ENCODE measurements around the gene B3GALT6.

The B3GALT6 gene

DNA sequence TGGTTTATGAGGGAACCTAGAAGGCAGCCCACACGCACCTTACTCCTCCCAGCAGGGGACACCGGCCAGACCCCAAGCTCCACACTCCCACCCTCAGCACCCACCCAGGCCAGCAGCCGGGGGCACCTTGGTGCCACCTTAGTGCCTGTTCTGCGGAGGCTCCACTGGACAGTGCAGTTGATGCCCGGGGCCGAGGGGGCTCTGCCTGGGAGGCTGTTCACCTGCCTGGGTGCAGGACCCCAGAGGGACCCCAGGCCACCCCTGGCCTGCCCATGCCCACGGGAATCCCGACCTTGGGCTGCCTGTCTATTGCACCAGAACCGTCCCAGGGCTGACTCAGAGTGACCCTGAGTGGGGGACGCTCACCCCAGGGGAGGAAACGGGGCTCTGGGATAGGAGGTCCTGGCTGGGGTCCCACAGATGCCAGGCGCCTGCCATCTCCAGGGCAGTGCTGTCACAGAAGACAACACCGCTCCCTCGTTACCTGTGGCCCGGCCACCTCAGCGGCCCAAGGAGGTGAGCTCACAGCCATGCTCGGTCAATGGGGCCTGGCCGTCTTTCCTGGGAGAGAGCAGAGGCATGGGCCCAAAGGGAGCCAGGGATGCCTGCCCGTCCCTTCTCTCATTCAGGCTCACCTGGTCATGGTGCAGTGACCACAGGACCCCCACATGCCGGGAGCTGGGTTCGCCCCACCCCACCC, 48.9 kb downstream of the B3GALT6 start:
- no peak overlapping the region for H3K4me3 ChIP-seq (replicated peaks; ENCODE audit: low read depth, low read length)
- DNase-seq (ENCODE audit: extremely low read depth, insufficient read length) = no peak
- no peaks in the 10 kb centered on the region for H3K27me3 ChIP-seq (replicated peaks; ENCODE audit: control insufficient read depth, insufficient read depth, low read length)
- TF ChIP-seq, protein P1, sequence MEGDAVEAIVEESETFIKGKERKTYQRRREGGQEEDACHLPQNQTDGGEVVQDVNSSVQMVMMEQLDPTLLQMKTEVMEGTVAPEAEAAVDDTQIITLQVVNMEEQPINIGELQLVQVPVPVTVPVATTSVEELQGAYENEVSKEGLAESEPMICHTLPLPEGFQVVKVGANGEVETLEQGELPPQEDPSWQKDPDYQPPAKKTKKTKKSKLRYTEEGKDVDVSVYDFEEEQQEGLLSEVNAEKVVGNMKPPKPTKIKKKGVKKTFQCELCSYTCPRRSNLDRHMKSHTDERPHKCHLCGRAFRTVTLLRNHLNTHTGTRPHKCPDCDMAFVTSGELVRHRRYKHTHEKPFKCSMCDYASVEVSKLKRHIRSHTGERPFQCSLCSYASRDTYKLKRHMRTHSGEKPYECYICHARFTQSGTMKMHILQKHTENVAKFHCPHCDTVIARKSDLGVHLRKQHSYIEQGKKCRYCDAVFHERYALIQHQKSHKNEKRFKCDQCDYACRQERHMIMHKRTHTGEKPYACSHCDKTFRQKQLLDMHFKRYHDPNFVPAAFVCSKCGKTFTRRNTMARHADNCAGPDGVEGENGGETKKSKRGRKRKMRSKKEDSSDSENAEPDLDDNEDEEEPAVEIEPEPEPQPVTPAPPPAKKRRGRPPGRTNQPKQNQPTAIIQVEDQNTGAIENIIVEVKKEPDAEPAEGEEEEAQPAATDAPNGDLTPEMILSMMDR (IDR thresholded peaks at IDR 0.05; ENCODE audit: insufficient read depth, low read length, poor library complexity, severe bottlenecking) = no peak
- no peaks in the 10 kb centered on the region for H3K36me3 ChIP-seq (ENCODE audit: control insufficient read depth, insufficient read depth, low read length)

DNA sequence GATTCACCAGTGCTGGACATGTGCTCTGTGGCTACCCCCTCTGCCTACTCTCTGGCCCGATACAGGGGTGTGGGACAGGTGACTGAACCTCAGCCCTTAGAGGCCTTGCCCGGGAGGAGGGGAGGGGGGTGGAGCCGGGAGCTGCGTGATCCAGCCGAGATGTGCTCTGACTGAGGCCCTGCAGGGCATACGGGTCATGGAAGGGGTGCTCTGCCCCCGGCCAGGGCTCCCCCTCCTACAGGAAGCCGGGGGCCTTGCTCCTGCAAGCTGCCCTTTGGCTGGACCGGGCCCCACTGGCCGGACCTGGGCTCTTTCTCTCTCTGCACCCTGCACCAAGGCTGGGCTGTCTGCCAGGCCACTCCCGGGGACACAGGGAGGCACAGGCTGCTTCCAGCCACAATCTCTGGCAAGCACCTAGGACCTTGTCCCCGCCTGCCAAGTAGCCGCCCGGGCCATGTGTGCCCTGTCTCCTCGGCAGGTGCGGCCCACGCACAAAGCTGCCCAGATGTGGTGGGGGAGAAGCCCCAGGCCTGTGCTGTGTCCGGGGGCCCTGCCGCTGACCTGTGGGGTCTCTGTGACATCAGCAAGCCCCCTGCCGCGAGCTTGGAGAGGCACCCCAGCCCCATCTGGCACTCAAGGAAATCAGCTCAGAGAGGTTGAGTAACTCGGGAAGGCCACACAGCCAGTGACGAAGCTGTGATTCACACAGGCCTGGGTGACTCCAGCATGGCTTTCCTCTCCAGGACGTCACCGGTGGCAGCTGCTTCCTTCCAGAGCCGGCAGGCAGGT, 49.7 kb downstream of the B3GALT6 start:
- TF ChIP-seq, protein P1 (IDR thresholded peaks at IDR 0.05; ENCODE audit: insufficient read depth, low read length, poor library complexity, severe bottlenecking) = no peak

DNA sequence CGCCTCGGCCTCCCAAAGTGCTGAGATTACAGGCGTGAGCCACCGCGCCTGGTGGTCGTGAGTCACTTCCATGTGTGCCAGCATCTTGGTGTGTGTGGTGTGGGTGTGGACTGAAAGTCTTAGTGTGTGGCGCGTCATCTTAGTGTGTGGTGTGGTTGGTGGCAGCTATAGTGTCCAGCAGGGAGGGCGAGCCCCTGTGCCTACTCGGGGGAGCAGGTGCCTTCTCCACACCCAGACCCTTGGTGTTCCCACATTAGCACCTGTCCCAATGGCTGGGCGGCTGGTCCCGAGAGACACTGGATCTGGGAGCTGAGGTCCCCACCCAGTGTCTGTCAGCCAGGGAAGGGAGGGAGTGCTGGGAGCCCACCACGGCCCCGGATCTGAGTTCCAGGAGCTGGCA, 51.0 kb downstream of the B3GALT6 start:
- no peak for DNase-seq (ENCODE audit: extremely low read depth, insufficient read length)
- H3K36me3 ChIP-seq (ENCODE audit: control insufficient read depth, insufficient read depth, low read length) = no peaks in the 10 kb centered on the region
- TF ChIP-seq, protein P1 (IDR thresholded peaks at IDR 0.05; ENCODE audit: insufficient read depth, low read length, poor library complexity, severe bottlenecking) = no peak
- no peaks in the 10 kb centered on the region for H3K27me3 ChIP-seq (replicated peaks; ENCODE audit: control insufficient read depth, insufficient read depth, low read length)
- no peak overlapping the region for H3K4me3 ChIP-seq (replicated peaks; ENCODE audit: low read depth, low read length)

More for the DNA sequence above, 49.7 kb downstream of the B3GALT6 start:
- Histone ChIP-seq H3K4me3 (replicated peaks; ENCODE audit: low read depth, low read length) (no peak overlapping the region), H3K36me3 (ENCODE audit: control insufficient read depth, insufficient read depth, low read length) (no peaks in the 10 kb centered on the region), H3K27me3 (replicated peaks; ENCODE audit: control insufficient read depth, insufficient read depth, low read length) (no peaks in the 10 kb centered on the region)
- no peak for DNase-seq (ENCODE audit: extremely low read depth, insufficient read length)

DNA sequence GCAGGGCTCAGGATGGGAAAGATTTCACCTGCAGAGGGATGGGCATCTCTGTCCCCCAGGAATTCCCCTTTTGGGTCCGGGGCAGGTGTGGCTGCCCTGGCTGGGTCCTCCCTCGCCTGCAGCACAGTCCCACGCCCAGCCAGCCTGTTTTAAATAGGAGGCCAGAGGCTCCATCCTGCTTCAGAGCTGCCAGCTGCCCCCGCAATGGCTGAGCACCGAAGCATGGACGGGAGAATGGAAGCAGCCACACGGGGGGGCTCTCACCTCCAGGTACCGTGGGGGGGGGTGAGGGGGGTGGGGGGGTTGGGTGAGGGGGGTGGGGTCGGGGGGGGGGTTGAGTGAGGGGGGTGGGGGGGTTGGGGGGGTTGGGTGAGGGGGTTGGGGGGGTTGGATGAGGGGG, 51.8 kb downstream of the B3GALT6 start:
- Histone ChIP-seq H3K36me3 (ENCODE audit: control insufficient read depth, insufficient read depth, low read length) (no peaks in the 10 kb centered on the region), H3K27me3 (replicated peaks; ENCODE audit: control insufficient read depth, insufficient read depth, low read length) (no peaks in the 10 kb centered on the region), H3K4me3 (replicated peaks; ENCODE audit: low read depth, low read length) (no peak overlapping the region)
- DNase-seq (ENCODE audit: extremely low read depth, insufficient read length) = peak; percentile 9
- TF ChIP-seq, protein P1 (IDR thresholded peaks at IDR 0.05; ENCODE audit: insufficient read depth, low read length, poor library complexity, severe bottlenecking) = no peak

All from GM06990 (cell line).